ENCODE data around the gene KLF16.

DNA sequence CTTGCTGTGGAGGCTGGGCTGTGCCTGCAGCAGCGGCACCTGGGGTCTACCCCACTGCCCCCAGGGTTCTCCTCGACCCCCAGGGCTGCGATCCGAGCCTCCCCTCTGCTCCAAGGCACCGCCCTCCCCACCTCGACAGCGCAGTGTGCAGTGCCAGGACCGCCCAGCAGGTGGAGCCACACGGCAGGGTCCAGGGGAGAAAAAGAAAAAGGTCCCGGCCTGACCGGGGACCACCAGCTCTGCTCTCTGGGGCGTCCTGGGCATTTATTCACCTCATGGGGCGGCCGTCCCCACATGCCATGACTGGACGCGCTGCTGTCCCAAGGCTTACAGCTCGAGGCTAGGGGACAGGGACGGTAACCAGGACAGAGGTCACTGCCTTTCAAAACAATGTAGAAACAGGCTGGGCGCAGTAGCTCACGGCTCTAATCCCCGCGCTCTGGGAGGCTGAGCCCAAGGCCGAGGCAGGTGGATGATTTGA lies 25.7 kb downstream of the KLF16 start:
- TF ChIP-seq TEAD4 (CRISPR knock-in tag; IDR thresholded peaks at IDR 0.05), result no peak
- TF ChIP-seq, protein P1, sequence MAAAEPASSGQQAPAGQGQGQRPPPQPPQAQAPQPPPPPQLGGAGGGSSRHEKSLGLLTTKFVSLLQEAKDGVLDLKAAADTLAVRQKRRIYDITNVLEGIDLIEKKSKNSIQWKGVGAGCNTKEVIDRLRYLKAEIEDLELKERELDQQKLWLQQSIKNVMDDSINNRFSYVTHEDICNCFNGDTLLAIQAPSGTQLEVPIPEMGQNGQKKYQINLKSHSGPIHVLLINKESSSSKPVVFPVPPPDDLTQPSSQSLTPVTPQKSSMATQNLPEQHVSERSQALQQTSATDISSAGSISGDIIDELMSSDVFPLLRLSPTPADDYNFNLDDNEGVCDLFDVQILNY (CRISPR knock-in tag; IDR thresholded peaks at IDR 0.05), result no peak

All from WTC11 (cell line).